GM12878 (cell line): ENCODE measurements around the gene MYMK.

ENCODE experiments used
- EP300 ChIP-seq, 2 experiments: fragments of 150-350 bp in 1 of 2; IDR thresholded peaks; 2 replicates each; pipeline ENCODE4 v1.6.1; 2011 to 2012; ENCODE audit warnings: low read depth in 2 of 2, low read length in 2 of 2, borderline replicate concordance in 1 of 2, improper control_type of control experiment in 1 of 2, inconsistent platforms in 1 of 2; ENCODE audit not compliant: control insufficient read depth in 1 of 2
- POLR2A ChIP-seq: IDR thresholded peaks from 2 replicates; pipeline ENCODE4 v1.6.1; 2011; ENCODE audit warnings: low read depth, mild to moderate bottlenecking, low read length
- SP1 ChIP-seq: IDR thresholded peaks from one replicate; pipeline ENCODE4 v1.6.1; 2011; ENCODE audit warnings: low read depth, low read length
- ZSCAN29 ChIP-seq: fragments of 450-650 bp; IDR thresholded peaks from 2 replicates; pipeline ENCODE4 v1.6.1; 2017; ENCODE audit warnings: mild to moderate bottlenecking, moderate library complexity
- TF ChIP-seq, protein P1 (sequence below): fragments of 450-650 bp; IDR thresholded peaks from 2 replicates; pipeline ENCODE4 v1.6.1; 2017; ENCODE audit warnings: mild to moderate bottlenecking

DNA sequence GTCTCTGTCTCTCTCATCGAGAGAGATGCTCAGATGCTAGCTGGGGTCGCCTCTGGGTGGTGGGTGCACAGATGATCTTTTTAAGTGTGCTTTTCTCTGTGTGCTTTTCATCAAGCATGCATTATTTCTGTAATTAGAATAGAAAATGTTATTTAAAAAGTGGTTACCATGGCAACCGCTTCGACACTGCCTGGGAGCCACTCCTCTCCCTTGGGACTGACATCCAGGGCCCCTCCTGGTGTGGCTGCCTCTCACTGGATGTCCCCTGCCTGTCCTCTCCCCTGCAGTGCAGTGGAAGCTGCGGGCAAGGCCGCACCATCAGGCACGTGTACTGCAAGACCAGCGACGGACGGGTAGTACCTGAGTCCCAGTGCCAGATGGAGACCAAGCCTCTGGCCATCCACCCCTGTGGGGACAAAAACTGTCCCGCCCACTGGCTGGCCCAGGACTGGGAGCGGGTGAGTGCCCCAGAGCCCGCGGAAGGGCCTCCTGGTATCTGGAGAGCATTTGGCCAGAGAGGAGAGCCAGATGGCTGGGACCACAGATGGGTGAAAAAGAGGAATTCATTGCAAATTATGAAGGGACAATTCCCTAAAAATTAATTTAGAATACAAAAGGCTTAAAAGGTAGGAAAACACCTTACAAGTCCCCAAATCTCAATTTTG, 44.5 kb upstream of the MYMK start:
- TF ChIP-seq EP300 (IDR thresholded peaks at IDR 0.05; ENCODE audit: borderline replicate concordance in 1 of 2, control insufficient read depth in 1 of 2, low read depth in 2 of 2, low read length in 2 of 2) (no peak), POLR2A (no peak), SP1 (no peak), ZSCAN29 (no peak)
- TF ChIP-seq, protein P1, sequence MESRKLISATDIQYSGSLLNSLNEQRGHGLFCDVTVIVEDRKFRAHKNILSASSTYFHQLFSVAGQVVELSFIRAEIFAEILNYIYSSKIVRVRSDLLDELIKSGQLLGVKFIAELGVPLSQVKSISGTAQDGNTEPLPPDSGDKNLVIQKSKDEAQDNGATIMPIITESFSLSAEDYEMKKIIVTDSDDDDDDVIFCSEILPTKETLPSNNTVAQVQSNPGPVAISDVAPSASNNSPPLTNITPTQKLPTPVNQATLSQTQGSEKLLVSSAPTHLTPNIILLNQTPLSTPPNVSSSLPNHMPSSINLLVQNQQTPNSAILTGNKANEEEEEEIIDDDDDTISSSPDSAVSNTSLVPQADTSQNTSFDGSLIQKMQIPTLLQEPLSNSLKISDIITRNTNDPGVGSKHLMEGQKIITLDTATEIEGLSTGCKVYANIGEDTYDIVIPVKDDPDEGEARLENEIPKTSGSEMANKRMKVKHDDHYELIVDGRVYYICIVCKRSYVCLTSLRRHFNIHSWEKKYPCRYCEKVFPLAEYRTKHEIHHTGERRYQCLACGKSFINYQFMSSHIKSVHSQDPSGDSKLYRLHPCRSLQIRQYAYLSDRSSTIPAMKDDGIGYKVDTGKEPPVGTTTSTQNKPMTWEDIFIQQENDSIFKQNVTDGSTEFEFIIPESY, result no peak
